Small intestine (tissue), 16 donors: ENCODE data around the gene ADCY4. TPM values are rescaled to one million over a fixed set of nuclear protein-coding genes. Genes with fewer than 3 reads are reported as not detected.

Source experiments
- DNase-seq, 2 donors: peaks; one replicate each; pipeline versions ENCODE4 v3.0.0 to v3.0.0-alpha.2; 2013
- FAIRE-seq: peaks from 2 replicates; lab custom pipeline; 2012; peaks lifted over from hg19 to GRCh38; lab: Jason Lieb, UNC
- H3K27ac ChIP-seq, 3 donors: one replicate each; pipeline ENCODE4 v1.5.1; 2013; ENCODE audit warnings: low read length in 2 of 3, mild to moderate bottlenecking in 2 of 3, control low read depth in 1 of 3, inconsistent platforms in 1 of 3, low read depth in 1 of 3, moderate library complexity in 1 of 3
- H3K27me3 ChIP-seq, 3 donors: one replicate each; pipeline ENCODE4 v1.6.1; 2013; ENCODE audit warnings: low read length in 3 of 3, inconsistent platforms in 1 of 3; ENCODE audit not compliant: control insufficient read depth in 3 of 3, insufficient read depth in 3 of 3
- H3K36me3 ChIP-seq, 3 donors: one replicate each; pipeline ENCODE4 v1.6.1; 2013; ENCODE audit warnings: low read length in 3 of 3, inconsistent platforms in 1 of 3, low read depth in 1 of 3, mild to moderate bottlenecking in 1 of 3, moderate library complexity in 1 of 3; ENCODE audit not compliant: control insufficient read depth in 3 of 3, insufficient read depth in 2 of 3
- H3K4me1 ChIP-seq, 3 donors: one replicate each; pipeline ENCODE4 v1.6.1; 2013; ENCODE audit warnings: low read length in 2 of 3, inconsistent platforms in 1 of 3, low read depth in 1 of 3, mild to moderate bottlenecking in 1 of 3, moderate library complexity in 1 of 3; ENCODE audit not compliant: control insufficient read depth in 3 of 3, insufficient read depth in 2 of 3
- H3K4me3 ChIP-seq, 3 donors: one replicate each; pipeline ENCODE4 v1.5.1; 2013; ENCODE audit warnings: low read length in 3 of 3, control low read depth in 1 of 3, inconsistent platforms in 1 of 3, low read depth in 1 of 3, mild to moderate bottlenecking in 1 of 3, moderate library complexity in 1 of 3
- H3K9me3 ChIP-seq, 2 donors: one replicate each; pipeline ENCODE4 v1.6.1; 2013; ENCODE audit warnings: low read depth in 1 of 2, low read length in 1 of 2; ENCODE audit not compliant: control insufficient read depth in 2 of 2, insufficient read depth in 1 of 2
- WGBS, 3 donors: extraction: QIAGEN DNeasy Blood & Tissue Kit; methylation state at CpG; one replicate each; pipeline ENCODE4 v1.1.7; 2013; 5-methylcytosine and 5-hydroxymethylcytosine counted together
- long read RNA-seq, 10 donors: transcript quantifications; one replicate each; lab custom pipeline, GENCODE V29; 2026
- polyA plus RNA-seq, 4 donors: library from polyadenylated mRNA; stranded (reverse) in 3 of 4; unstranded in 1 of 4; fragments of 200-250 nt in 3 of 4; fragments of 120-200 nt in 1 of 4; gene quantifications; one replicate each; pipeline versions ENCODE4 v1.2.1 to v1.2.3, GENCODE V29; 2013
- donor health status: healthy with polysubstance abuse.
- donor health status: control.
- donor health status: control.
- donor health status: Bipolar disorder and iron deficiency.
- donor health status: healthy.

ADCY4 gene
- 10 to 100 TPM in 1 of 4 donors, 1 to 10 TPM in 3; 3.4 to 16.4 (median 6.1) TPM for polyA plus RNA-seq
- long read RNA-seq, donor 1: 0 reads
- long read RNA-seq, donor 2, partial matches to known transcripts: 0 of 1 reads
- long read RNA-seq, donor 2, other reads (novel, unspliced or antisense): 0 of 1 reads
- long read RNA-seq, donor 3, partial matches to known transcripts: 0 of 1 reads
- long read RNA-seq, donor 3, other reads (novel, unspliced or antisense): 0 of 1 reads
- long read RNA-seq, donor 4: 0 reads
- long read RNA-seq, donor 5, partial matches to known transcripts: 0 of 1 reads
- long read RNA-seq, donor 5, other reads (novel, unspliced or antisense): 0 of 1 reads
- long read RNA-seq, donor 6: 0 reads
- long read RNA-seq, donor 7: 0 reads
- long read RNA-seq, donor 8, partial matches to known transcripts: 0 of 1 reads
- long read RNA-seq, donor 8, other reads (novel, unspliced or antisense): 0 of 1 reads
- long read RNA-seq, donor 9, partial matches to known transcripts: 0 of 2 reads
- long read RNA-seq, donor 9, other reads (novel, unspliced or antisense): 0 of 2 reads
- long read RNA-seq, donor 10: 0 reads

- peaks cover 4 to 39% (median 24%) of the 10 kb centered on the region in 3 donors for H3K4me1 ChIP-seq
- WGBS, 3 donors: 5 to 10% (median 6%) methylated on average over 44 to 65 of the region's 65 CpGs
These were observed at the start of gene ADCY4 for GRCh38 chr14:24334431-24335291. Gene ADCY4, minus strand, starts transcription at chr14:24335071. Its CDS starts 419 bp downstream, at chr14:24334652.

GRCh38 chr14:24384169-24384568, 49.3 kb upstream of the ADCY4 start:
- H3K36me3 ChIP-seq: peaks cover 0 to 2% (median 0%) of the 10 kb centered on the region in 3 donors
- no peak for DNase-seq
- no peak overlapping the region for H3K4me3 ChIP-seq
- no peak overlapping the region for H3K27ac ChIP-seq
- FAIRE-seq: no peak
- H3K27me3 ChIP-seq: no peaks in the 10 kb centered on the region
- peaks cover 0 to 29% (median 0%) of the 10 kb centered on the region in 3 donors for H3K4me1 ChIP-seq
- H3K9me3 ChIP-seq: no peaks in the 10 kb centered on the region
- WGBS, 3 donors: 91 to 92% (median 91%) methylated on average over 4 of the region's 4 CpGs

More at GRCh38 chr14:24334431-24335291, at the start of gene ADCY4:
- peak within 1 kb of the TSS in 1 of 3 donors; percentile 69 for H3K27ac ChIP-seq
- no peaks in the 10 kb centered on the region for H3K9me3 ChIP-seq
- peak in 1 of 2 donors; percentile 39 for DNase-seq
- H3K27me3 ChIP-seq: peaks cover 0 to 63% (median 0%) of the 10 kb centered on the region in 3 donors
- FAIRE-seq: no peak
- peaks cover 0 to 32% (median 7%) of the 10 kb centered on the region in 3 donors for H3K36me3 ChIP-seq
- peak within 1 kb of the TSS; percentile 16 to 34 (median 33) for H3K4me3 ChIP-seq

GRCh38 chr14:24382064-24382371, 47.1 kb upstream of the ADCY4 start:
- FAIRE-seq (no peak), DNase-seq (no peak)
- WGBS, 3 donors: 77 to 92% (median 87%) methylated on average over 4 of the region's 4 CpGs
- peaks cover 0 to 31% (median 0%) of the 10 kb centered on the region in 3 donors for H3K4me1 ChIP-seq
- H3K27me3 ChIP-seq: no peaks in the 10 kb centered on the region
- no peak overlapping the region for H3K27ac ChIP-seq
- no peak overlapping the region for H3K4me3 ChIP-seq
- H3K9me3 ChIP-seq: no peaks in the 10 kb centered on the region
- H3K36me3 ChIP-seq: peaks cover 0 to 5% (median 0%) of the 10 kb centered on the region in 3 donors

GRCh38 chr14:24381363-24382063, 46.6 kb upstream of the ADCY4 start:
- Histone ChIP-seq H3K27ac (no peak overlapping the region), H3K36me3 (peaks cover 0 to 7% (median 0%) of the 10 kb centered on the region in 3 donors), H3K4me3 (no peak overlapping the region), H3K4me1 (peaks cover 0 to 34% (median 0%) of the 10 kb centered on the region in 3 donors), H3K9me3 (no peaks in the 10 kb centered on the region), H3K27me3 (no peaks in the 10 kb centered on the region)
- DNase-seq (no peak), FAIRE-seq (no peak)
- 86 to 90% (median 90%) methylated on average over 8 of the region's 8 CpGs for WGBS, 3 donors

GRCh38 chr14:24379907-24380730, 45.2 kb upstream of the ADCY4 start:
- FAIRE-seq (no peak), DNase-seq (peak in 1 of 2 donors; percentile 54)
- Histone ChIP-seq H3K4me3 (no peak overlapping the region), H3K4me1 (peaks cover 0 to 44% (median 0%) of the 10 kb centered on the region in 3 donors), H3K27me3 (no peaks in the 10 kb centered on the region), H3K9me3 (no peaks in the 10 kb centered on the region), H3K36me3 (peaks cover 0 to 12% (median 0%) of the 10 kb centered on the region in 3 donors), H3K27ac (no peak overlapping the region)
- WGBS, 3 donors: 69 to 75% (median 72%) methylated on average over 15 of the region's 15 CpGs

GRCh38 chr14:24378981-24379906, 44.4 kb upstream of the ADCY4 start:
- DNase-seq (no peak), FAIRE-seq (no peak)
- H3K27ac ChIP-seq: no peak overlapping the region
- no peak overlapping the region for H3K4me3 ChIP-seq
- no peaks in the 10 kb centered on the region for H3K9me3 ChIP-seq
- H3K36me3 ChIP-seq: peaks cover 0 to 14% (median 0%) of the 10 kb centered on the region in 3 donors
- H3K27me3 ChIP-seq: no peaks in the 10 kb centered on the region
- WGBS, 3 donors: 75 to 78% (median 77%) methylated on average over 7 of the region's 7 CpGs
- peaks cover 0 to 44% (median 0%) of the 10 kb centered on the region in 3 donors for H3K4me1 ChIP-seq
